ENCODE results near the gene RNF40.

GRCh38 chr16:30778549-30779244 is 16.6 kb downstream of the RNF40 start:
- TF ChIP-seq CTCF (IDR thresholded peaks at IDR 0.05; ENCODE audit: low read depth, low read length, poor library complexity, severe bottlenecking), result no peak
- no peak for TF ChIP-seq EZH2phosphoT487 (IDR thresholded peaks at IDR 0.05; ENCODE audit: borderline replicate concordance, low read length)
